GM15510 (cell line): ENCODE measurements around the gene SYNDIG1.

Experiments
- POLR2A ChIP-seq: IDR thresholded peaks from 3 replicates; pipeline ENCODE4 v1.6.1; 2011; ENCODE audit warnings: borderline replicate concordance; ENCODE audit not compliant: insufficient read length; ENCODE audit errors: extremely low read depth

Gene SYNDIG1

GRCh38 chr20:24701027-24701426 is 231.6 kb downstream of the SYNDIG1 start:
- no peak for TF ChIP-seq POLR2A

GRCh38 chr20:24701668-24702067 is 232.2 kb downstream of the SYNDIG1 start:
- no peak for TF ChIP-seq POLR2A

DNA sequence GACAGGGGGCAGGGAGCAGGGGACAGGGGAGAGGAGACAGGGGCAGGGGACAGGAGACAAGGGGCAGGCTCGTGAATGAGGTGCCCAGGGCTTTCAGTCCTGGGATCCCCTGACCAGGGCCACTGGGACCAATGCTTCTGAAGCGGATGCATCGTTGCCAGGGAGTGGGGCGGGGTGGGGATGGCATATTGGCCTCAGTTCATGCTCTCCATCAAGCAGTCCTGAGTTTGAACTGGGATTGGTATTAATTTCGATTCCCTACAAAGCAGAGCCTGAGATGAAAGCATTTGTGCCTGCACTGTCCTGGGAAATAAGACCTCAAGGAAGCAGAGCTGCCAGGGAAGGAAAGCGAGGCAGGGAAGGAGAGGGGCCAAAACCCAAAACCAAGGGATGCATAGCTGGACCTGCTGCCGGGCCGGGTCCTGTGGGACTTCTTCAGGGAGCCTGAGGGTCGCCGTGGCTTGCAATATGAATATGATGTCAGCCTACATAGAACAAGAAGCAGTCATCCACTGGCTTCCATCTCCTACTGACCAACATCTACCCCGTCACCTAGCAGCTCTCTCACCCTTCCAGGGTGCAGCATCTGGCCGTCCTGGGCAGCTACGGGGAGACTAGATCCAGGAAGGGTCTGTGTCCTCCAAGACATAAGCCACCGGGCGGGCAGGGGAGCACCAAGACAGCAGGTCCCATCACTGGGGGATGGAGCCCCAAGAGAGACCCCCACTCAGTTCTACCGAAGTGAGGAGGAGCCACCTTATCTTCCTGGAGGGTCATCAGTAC is 233.3 kb downstream of the SYNDIG1 start:
- no peak for TF ChIP-seq POLR2A

- TF ChIP-seq POLR2A, result no peak
Measured at GRCh38 chr20:24703284-24703610, 233.8 kb downstream of the SYNDIG1 start.

DNA sequence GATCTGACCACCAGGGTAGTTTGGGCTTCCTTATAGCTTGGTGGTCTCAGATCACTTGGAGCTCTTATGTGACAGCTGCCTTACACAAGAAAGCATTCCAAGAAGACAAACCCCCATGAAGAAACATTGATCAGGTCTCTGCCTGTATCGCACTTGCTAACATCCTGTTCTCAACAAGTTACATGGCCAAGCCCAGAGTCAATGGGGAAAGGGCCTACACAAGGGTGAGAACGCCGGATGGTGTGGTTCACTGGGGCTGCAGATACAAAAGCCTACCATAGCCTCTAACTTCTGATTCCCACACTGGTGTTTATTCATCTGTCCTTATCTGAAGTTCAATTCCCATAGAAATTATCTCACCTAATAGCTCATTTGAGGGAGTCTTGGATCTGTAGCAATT is 235.5 kb downstream of the SYNDIG1 start:
- TF ChIP-seq POLR2A, result no peak

DNA sequence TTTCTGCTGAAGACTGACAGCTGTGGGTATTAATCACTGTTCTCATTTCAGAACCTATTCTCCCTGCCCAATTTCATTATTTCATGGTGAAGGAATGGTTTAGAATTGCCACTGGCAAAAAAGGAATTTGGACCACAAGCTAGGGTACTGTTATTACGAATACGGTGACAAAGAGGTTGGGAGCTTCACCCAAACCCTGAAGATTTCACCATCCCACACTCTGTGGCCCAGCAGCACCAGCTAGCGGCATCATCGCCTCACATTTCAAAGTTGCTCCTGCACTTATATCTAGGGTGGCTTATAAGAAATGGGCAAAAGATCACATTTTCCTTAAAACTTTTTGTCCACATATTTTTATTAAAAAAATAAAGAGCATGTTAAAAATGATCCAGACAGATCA is 236.1 kb downstream of the SYNDIG1 start:
- TF ChIP-seq POLR2A, result no peak

GRCh38 chr20:24708411-24709295 is 239.2 kb downstream of the SYNDIG1 start:
- no peak for TF ChIP-seq POLR2A
